NT2/D1 (cell line): ENCODE measurements around the gene NLGN1.
"Not testable (repeated sequence)": the region's sequence is repeated elsewhere in the genome, so short reads cannot be mapped to it uniquely, and the experiment has no call there.

Experiments used
- DNase-seq: peaks from one replicate; pipeline ENCODE4 v3.0.0-alpha.2; 2011; ENCODE audit warnings: low read depth, low spot score
- H3K27me3 ChIP-seq: 2 replicates; pipeline ENCODE4 v1.6.0; 2011; ENCODE audit warnings: mild to moderate bottlenecking; ENCODE audit not compliant: insufficient read length, insufficient read depth
- H3K36me3 ChIP-seq: 2 replicates; pipeline ENCODE4 v1.6.1; 2011; ENCODE audit warnings: mild to moderate bottlenecking, low read length, mixed read lengths; ENCODE audit not compliant: insufficient read depth, insufficient read length
- H3K4me1 ChIP-seq: 2 replicates; pipeline ENCODE4 v1.5.1; 2011; ENCODE audit not compliant: insufficient read depth, insufficient read length
- H3K4me3 ChIP-seq: 2 replicates; pipeline ENCODE4 v1.5.1; 2011; ENCODE audit warnings: low read depth; ENCODE audit not compliant: insufficient read length
- H3K9ac ChIP-seq: 2 replicates; pipeline ENCODE4 v1.6.0; 2011; ENCODE audit warnings: low read depth; ENCODE audit not compliant: insufficient read length
- H3K9me3 ChIP-seq: 2 replicates; pipeline ENCODE4 v1.5.1; 2011; ENCODE audit warnings: mild to moderate bottlenecking, low read length; ENCODE audit not compliant: insufficient read depth
- SUZ12 ChIP-seq: IDR thresholded peaks from 2 replicates; pipeline ENCODE4 v1.6.1; 2011; ENCODE audit not compliant: insufficient read length, insufficient read depth; ENCODE audit errors: extremely low read depth
- YY1 ChIP-seq: IDR thresholded peaks from 2 replicates; pipeline ENCODE4 v1.6.1; 2011; ENCODE audit not compliant: insufficient read length, insufficient read depth
- ZNF274 ChIP-seq: IDR thresholded peaks from 2 replicates; pipeline ENCODE4 v1.6.1; 2011; ENCODE audit warnings: mild to moderate bottlenecking, low read depth, low read length

NLGN1 gene

GRCh38 chr3:174204765-174205164, 807.2 kb downstream of the NLGN1 start:
- no peak overlapping the region for H3K9ac ChIP-seq

GRCh38 chr3:174206607-174207192, 809.2 kb downstream of the NLGN1 start:
- H3K4me3 ChIP-seq, result no peak overlapping the region
- DNase-seq, result no peak
- H3K4me1 ChIP-seq, result no peaks in the 10 kb centered on the region
- no peaks in the 10 kb centered on the region for H3K9me3 ChIP-seq
- no peaks in the 10 kb centered on the region for H3K27me3 ChIP-seq
- no peak overlapping the region for H3K9ac ChIP-seq
- no peaks in the 10 kb centered on the region for H3K36me3 ChIP-seq
- TF ChIP-seq ZNF274 (no peak), SUZ12 (no peak), YY1 (no peak)

More at GRCh38 chr3:174204765-174205164, 807.2 kb downstream of the NLGN1 start:
- Histone ChIP-seq H3K4me3 (no peak overlapping the region), H3K4me1 (no peaks in the 10 kb centered on the region), H3K27me3 (no peaks in the 10 kb centered on the region), H3K9me3 (no peaks in the 10 kb centered on the region), H3K36me3 (no peaks in the 10 kb centered on the region)
- no peak for TF ChIP-seq YY1
- TF ChIP-seq ZNF274, result no peak
- no peak for TF ChIP-seq SUZ12
- no peak for DNase-seq

GRCh38 chr3:174208161-174208560, 810.6 kb downstream of the NLGN1 start:
- Histone ChIP-seq H3K9ac (no peak overlapping the region), H3K4me1 (no peaks in the 10 kb centered on the region), H3K4me3 (no peak overlapping the region), H3K36me3 (no peaks in the 10 kb centered on the region), H3K27me3 (no peaks in the 10 kb centered on the region), H3K9me3 (no peaks in the 10 kb centered on the region)
- no peak for DNase-seq
- no peak for TF ChIP-seq SUZ12
- no peak for TF ChIP-seq YY1
- TF ChIP-seq ZNF274, result no peak

GRCh38 chr3:174211896-174212295, 814.4 kb downstream of the NLGN1 start:
- H3K36me3 ChIP-seq, DNase-seq, H3K4me1 ChIP-seq, H3K9ac ChIP-seq, H3K4me3 ChIP-seq, H3K9me3 ChIP-seq, H3K27me3 ChIP-seq: not testable (repeated sequence)

DNA sequence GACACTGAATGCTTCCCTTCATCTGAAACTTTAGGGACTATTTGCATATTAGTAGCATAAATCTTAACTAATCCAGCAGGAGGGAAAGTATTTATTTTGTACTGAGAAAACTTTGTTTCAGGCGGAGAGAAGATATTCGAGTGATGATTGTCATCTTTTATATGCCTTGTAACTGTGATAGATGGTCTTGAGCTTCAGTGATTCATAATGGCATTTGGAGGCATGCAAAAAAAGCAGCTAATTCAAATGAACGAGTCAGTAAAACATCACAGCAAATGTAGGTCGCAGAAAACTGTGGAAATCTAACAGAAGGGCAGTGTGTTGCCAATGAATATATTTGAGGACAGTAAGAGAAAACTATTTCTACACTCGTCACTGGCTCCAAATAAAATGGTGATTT, 817.9 kb downstream of the NLGN1 start:
- TF ChIP-seq YY1, result no peak
- TF ChIP-seq ZNF274, result no peak
- TF ChIP-seq SUZ12, result no peak

GRCh38 chr3:174216019-174216418, 818.5 kb downstream of the NLGN1 start:
- no peak for DNase-seq
- Histone ChIP-seq H3K9ac (no peak overlapping the region), H3K4me1 (no peaks in the 10 kb centered on the region), H3K4me3 (no peak overlapping the region), H3K27me3 (no peaks in the 10 kb centered on the region), H3K9me3 (no peaks in the 10 kb centered on the region), H3K36me3 (no peaks in the 10 kb centered on the region)
- TF ChIP-seq SUZ12 (no peak), ZNF274 (no peak), YY1 (no peak)

More for the DNA sequence above, 817.9 kb downstream of the NLGN1 start:
- H3K36me3 ChIP-seq, result no peaks in the 10 kb centered on the region
- H3K4me1 ChIP-seq, result no peaks in the 10 kb centered on the region
- no peaks in the 10 kb centered on the region for H3K9me3 ChIP-seq
- DNase-seq, result no peak
- no peaks in the 10 kb centered on the region for H3K27me3 ChIP-seq
- H3K4me3 ChIP-seq, result no peak overlapping the region
- no peak overlapping the region for H3K9ac ChIP-seq

- Histone ChIP-seq H3K4me1 (no peaks in the 10 kb centered on the region), H3K4me3 (no peak overlapping the region), H3K9me3 (no peaks in the 10 kb centered on the region), H3K9ac (no peak overlapping the region), H3K27me3 (no peaks in the 10 kb centered on the region), H3K36me3 (no peaks in the 10 kb centered on the region)
- no peak for DNase-seq
- TF ChIP-seq SUZ12 (no peak), YY1 (no peak), ZNF274 (no peak)
These were observed 819.6 kb downstream of the NLGN1 start for GRCh38 chr3:174216946-174217718.
